ENCODE measurements around the gene SULT1E1.
"Not testable (repeated sequence)": the region's sequence is repeated elsewhere in the genome, so short reads cannot be mapped to it uniquely, and the experiment has no call there.

SULT1E1 gene

GRCh38 chr4:69843932-69844331 lies 16.0 kb downstream of the SULT1E1 start:
- no peak for DNase-seq (ENCODE audit: low read depth in 3 of 3)

- DNase-seq (ENCODE audit: low read depth in 3 of 3): no peak
These were observed 16.6 kb downstream of the SULT1E1 start for GRCh38 chr4:69843301-69843700.

GRCh38 chr4:69838977-69839376 lies 21.0 kb downstream of the SULT1E1 start:
- no peak for DNase-seq (ENCODE audit: low read depth in 3 of 3)

- no peak for DNase-seq (ENCODE audit: low read depth in 3 of 3)
These were observed 23.7 kb downstream of the SULT1E1 start for GRCh38 chr4:69836287-69836686.

GRCh38 chr4:69835766-69836165 lies 24.2 kb downstream of the SULT1E1 start:
- DNase-seq (ENCODE audit: low read depth in 3 of 3): no peak

GRCh38 chr4:69833251-69833650 lies 26.7 kb downstream of the SULT1E1 start:
- DNase-seq (ENCODE audit: low read depth in 3 of 3): no peak

GRCh38 chr4:69832326-69833030 lies 27.5 kb downstream of the SULT1E1 start:
- no peak for DNase-seq (ENCODE audit: low read depth in 3 of 3)

GRCh38 chr4:69831646-69832325 lies 28.2 kb downstream of the SULT1E1 start:
- no peak for DNase-seq (ENCODE audit: low read depth in 3 of 3)

GRCh38 chr4:69831270-69831627 lies 28.7 kb downstream of the SULT1E1 start:
- no peak for DNase-seq (ENCODE audit: low read depth in 3 of 3)

- no peak for DNase-seq (ENCODE audit: low read depth in 3 of 3)
These were observed 29.2 kb downstream of the SULT1E1 start for GRCh38 chr4:69830560-69831269.

GRCh38 chr4:69830192-69830559 lies 29.8 kb downstream of the SULT1E1 start:
- DNase-seq (ENCODE audit: low read depth in 3 of 3): no peak

- no peak for DNase-seq (ENCODE audit: low read depth in 3 of 3)
These were observed 30.3 kb downstream of the SULT1E1 start for GRCh38 chr4:69829678-69830077.

GRCh38 chr4:69828828-69829227 lies 31.1 kb downstream of the SULT1E1 start:
- no peak for DNase-seq (ENCODE audit: low read depth in 3 of 3)

- DNase-seq (ENCODE audit: low read depth in 3 of 3): not testable (repeated sequence)
These were observed 34.9 kb downstream of the SULT1E1 start for GRCh38 chr4:69825056-69825455.

GRCh38 chr4:69823481-69824186 lies 36.3 kb downstream of the SULT1E1 start:
- peak in 1 of 3 experiments; percentile 31 for DNase-seq (ENCODE audit: low read depth in 3 of 3)

GRCh38 chr4:69823048-69823447 lies 36.9 kb downstream of the SULT1E1 start:
- no peak for DNase-seq (ENCODE audit: low read depth in 3 of 3)

- no peak for DNase-seq (ENCODE audit: low read depth in 3 of 3)
These were observed 37.7 kb downstream of the SULT1E1 start for GRCh38 chr4:69822198-69822597.

GRCh38 chr4:69818060-69818639 lies 41.8 kb downstream of the SULT1E1 start:
- DNase-seq (ENCODE audit: low read depth in 3 of 3): no peak

- DNase-seq (ENCODE audit: low read depth in 3 of 3): no peak
These were observed 43.7 kb downstream of the SULT1E1 start for GRCh38 chr4:69816236-69816635.

- no peak for DNase-seq (ENCODE audit: low read depth in 3 of 3)
These were observed 46.3 kb downstream of the SULT1E1 start for GRCh38 chr4:69813628-69814027.

GRCh38 chr4:69811166-69811565 lies 48.8 kb downstream of the SULT1E1 start:
- DNase-seq (ENCODE audit: low read depth in 3 of 3): no peak

GRCh38 chr4:69800599-69800998 lies 59.3 kb downstream of the SULT1E1 start:
- DNase-seq (ENCODE audit: low read depth in 3 of 3): no peak

All from stimulated activated CD4-positive, alpha-beta T cell treated with anti-CD3 and anti-CD28 coated beads, TNF-alpha, amount 100 ng/mL, for 24 hours (primary cell).